GM18858 (cell line): ENCODE measurements around the gene GSX2.
A peak's percentile ranks its signal among the peaks of the same experiment; 100 is the strongest.

Source experiments
- ATAC-seq: cut with Tn5 transposase; IDR thresholded peaks from one replicate; pipeline ENCODE4 v1.9.1; 2021; ENCODE audit not compliant: unreplicated experiment

GSX2 gene

GRCh38 chr4:54076673-54077072 is 23.3 kb upstream of the GSX2 start:
- ATAC-seq, result no peak

GRCh38 chr4:54077812-54078211 is 22.2 kb upstream of the GSX2 start:
- no peak for ATAC-seq

GRCh38 chr4:54082168-54082567 is 17.8 kb upstream of the GSX2 start:
- no peak for ATAC-seq

GRCh38 chr4:54085284-54085683 is 14.7 kb upstream of the GSX2 start:
- ATAC-seq, result no peak

- ATAC-seq, result no peak
Observed at GRCh38 chr4:54089875-54090274, 10.1 kb upstream of the GSX2 start.

- no peak for ATAC-seq
Observed at GRCh38 chr4:54090404-54090803, 9.6 kb upstream of the GSX2 start.

- ATAC-seq, result no peak
Observed at GRCh38 chr4:54090804-54091623, 8.9 kb upstream of the GSX2 start.

- peak; percentile 71 for ATAC-seq
Observed at GRCh38 chr4:54091637-54092404, 8.1 kb upstream of the GSX2 start.

- ATAC-seq, result no peak
Observed at GRCh38 chr4:54092405-54093323, 7.3 kb upstream of the GSX2 start.

- no peak for ATAC-seq
Observed at GRCh38 chr4:54093324-54094240, 6.4 kb upstream of the GSX2 start.

- no peak for ATAC-seq
Observed at GRCh38 chr4:54094451-54094850, 5.5 kb upstream of the GSX2 start.

GRCh38 chr4:54095110-54095825 is 4.7 kb upstream of the GSX2 start:
- ATAC-seq, result no peak

GRCh38 chr4:54096295-54096962 is 3.5 kb upstream of the GSX2 start:
- no peak for ATAC-seq

- ATAC-seq, result no peak
Observed at GRCh38 chr4:54097152-54097551, 2.8 kb upstream of the GSX2 start.

GRCh38 chr4:54098375-54098774 is 1.6 kb upstream of the GSX2 start:
- no peak for ATAC-seq

GRCh38 chr4:54099287-54099747 is 646 bp upstream of the GSX2 start:
- no peak for ATAC-seq

- no peak for ATAC-seq
Observed at GRCh38 chr4:54100595-54101189, 729 bp downstream of the GSX2 start.

GRCh38 chr4:54101190-54102041 is 1.5 kb downstream of the GSX2 start:
- ATAC-seq, result no peak
